NCI-H446 treated with DMSO at 0.1 percent for 48 hours (cell line): ENCODE results near the gene SULT1C2.
"Not testable (repeated sequence)": the region's sequence is repeated elsewhere in the genome, so short reads cannot be mapped to it uniquely, and the experiment has no call there.

Source experiments
- DNase-seq: peaks from one replicate; lab custom pipeline; 2025; lab: John Stamatoyannopoulos, UW

SULT1C2 gene

DNA sequence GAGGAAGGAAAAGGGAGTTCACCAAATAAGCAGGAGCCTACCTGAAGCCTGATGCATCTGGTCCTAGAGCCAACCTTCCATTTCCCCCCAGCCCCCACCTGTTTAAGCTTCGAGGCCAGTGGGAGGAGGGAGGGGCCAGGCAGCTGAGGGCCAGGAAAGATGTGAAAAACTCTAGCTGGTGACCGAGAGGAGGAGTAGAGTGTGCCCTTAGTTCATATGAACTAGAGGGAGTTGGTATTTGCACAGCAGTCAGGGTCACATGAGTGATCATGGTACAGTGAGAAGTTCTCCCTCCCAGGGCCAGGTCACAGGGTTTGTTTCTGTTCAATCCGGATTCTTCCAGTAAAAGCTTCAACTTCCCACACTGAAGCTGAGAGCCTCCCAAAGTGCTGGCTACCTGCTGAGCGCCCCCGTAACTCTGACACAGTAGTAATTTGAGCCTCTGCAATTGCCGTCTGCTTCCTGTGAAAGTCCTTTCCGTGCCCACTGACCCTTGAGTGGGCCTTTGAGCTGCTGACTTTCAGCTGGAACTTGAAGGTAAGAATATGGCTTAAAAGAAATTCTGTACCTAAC, at the start of gene SULT1C2:
SULT1C2 (plus strand) TSS at position 362 of the 573 bp plus-strand sequence. CDS start 4,773 bp downstream, outside the sequence.
- DNase-seq: no peak

DNA sequence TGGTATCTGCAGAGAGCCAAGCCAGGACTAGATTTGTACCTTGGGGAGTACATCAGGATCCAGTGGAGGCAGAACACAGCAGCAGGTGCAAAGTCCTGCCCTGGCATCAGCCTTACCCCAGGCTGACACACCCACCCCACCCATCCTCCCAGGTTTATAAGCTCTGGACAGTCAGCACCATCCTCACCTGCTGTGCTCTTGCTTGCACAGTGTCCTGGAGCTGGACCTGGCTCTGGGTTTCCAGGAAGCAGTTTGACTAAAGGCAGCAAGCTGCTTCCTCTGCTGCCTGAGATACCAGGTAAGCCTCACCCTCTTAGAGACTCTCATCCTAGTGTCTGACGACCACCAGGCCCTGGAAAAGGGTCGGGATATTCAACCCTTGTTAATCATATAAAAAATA, 48.9 kb upstream of the SULT1C2 start, which contains the start of gene SULT1C3:
SULT1C3 (plus strand) TSS at position 183 of the 400 bp plus-strand sequence. CDS start 7,227 bp downstream, outside the sequence.
- DNase-seq: no peak

DNA sequence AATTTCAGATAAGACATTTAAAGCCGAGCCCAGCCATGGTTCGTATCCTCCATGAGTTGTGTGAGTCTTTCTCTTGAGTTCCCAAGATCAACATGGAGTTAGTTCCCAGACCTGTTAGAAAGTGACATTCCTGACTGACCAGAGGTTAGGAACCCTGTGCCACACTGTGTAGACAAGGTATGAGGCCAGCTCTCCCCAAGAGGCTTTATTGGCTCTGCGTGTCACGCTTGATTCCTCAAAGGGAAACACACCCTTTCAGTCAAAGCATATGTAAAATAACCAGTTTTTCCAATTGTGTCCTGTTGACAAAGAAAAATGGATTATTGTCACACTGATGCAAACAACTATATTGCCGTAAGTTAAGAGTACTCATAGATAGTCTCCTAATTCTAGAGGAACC, 47.7 kb upstream of the SULT1C2 start:
- DNase-seq: no peak

DNA sequence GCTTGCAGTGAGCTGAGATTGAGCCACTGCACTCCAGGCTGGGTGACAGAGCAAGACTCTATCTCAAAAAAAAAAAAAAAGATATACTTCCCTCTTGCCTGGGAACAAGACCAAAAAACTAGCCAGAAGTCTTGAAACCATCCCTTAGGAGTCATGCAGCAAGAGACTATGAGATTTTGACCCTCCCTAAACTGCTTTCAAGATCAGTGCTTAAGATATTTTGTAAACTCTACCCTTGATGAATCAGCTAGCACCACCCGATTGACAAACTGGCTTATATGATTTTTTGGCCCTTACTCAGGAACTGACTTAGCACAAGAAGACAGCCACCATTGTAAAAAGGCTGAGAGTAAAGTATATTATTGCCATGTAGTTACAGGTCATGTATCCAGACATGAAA, 45.1 kb upstream of the SULT1C2 start:
- no peak for DNase-seq

DNA sequence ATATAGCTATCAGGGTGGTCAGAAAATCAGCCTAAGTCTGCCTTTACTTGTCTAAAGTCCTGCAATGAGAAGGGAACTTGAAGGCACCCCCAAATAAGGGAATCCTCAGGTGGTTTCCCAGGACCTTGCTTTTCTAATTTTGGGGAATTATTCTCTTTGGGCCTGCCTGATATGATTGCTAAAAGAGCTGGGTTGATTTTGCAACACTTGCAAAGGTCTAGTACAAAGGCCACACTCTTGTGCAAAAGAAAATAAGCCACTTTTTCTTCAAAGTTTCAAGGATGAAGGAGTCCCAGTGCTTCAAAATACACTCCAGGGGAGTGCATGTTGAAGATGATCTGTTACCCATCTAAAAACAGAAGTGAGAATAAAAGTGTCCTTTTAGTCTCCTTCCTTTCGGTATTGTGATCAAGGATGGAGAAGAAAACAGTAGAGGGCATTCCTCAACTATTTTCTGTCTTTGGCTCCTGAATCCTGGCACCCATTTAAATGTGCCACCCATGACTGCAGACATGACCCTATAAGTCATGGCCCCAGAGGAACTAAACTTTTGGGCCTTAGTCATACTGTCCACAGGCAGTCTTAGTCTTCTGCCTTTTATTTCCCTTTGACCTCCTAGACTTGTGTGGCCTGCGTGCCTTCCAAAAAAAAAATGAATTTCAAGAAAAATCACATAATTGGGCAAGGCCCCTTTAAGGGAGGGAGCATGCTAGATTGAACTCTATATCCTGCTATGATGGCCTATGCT, 43.9 kb upstream of the SULT1C2 start:
- DNase-seq: no peak

DNA sequence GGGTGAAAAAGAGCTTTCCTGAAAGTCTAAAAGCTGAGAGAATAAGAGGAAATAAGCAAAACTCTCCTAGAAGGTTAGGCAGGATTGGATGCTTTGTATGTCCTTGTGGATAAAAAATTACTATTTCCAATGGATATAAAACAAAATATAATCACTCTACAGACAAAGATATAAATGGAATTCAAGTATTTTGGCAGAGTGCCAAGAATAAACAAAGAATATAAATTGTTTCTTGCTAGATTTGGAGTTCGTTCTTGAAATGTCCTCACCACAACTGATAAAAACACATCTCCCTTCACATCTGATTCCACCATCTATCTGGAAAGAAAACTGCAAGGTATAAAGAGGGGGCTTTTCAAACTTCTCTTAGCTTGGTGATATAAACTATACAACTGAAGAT, 35.6 kb upstream of the SULT1C2 start:
- no peak for DNase-seq

DNA sequence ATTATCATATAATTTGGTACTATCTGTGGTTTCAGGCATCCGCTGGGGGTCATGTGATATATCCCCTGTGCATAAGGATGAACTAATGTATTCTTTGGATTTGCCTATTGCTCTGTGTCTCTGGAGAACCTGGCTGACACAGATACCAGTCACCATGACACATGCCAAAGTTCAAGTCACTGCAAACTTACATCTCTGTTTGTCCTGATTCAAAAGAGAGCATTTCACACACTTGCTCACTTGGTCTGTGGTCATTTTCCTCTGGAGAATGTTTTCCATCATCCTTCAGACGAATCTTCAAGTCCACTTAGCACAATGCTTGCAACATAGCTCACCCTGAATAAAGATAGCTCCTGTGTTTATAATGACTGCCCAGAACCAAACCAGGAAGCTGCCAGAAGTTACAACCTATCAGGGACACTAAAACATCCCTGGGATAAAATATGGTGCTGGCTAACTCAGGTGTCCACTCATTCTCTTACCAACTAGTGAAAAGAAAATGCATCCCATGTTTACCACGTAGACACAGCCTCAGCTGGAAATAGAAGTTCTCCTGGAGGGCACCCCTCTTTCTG, 30.9 kb upstream of the SULT1C2 start:
- DNase-seq: no peak

DNA sequence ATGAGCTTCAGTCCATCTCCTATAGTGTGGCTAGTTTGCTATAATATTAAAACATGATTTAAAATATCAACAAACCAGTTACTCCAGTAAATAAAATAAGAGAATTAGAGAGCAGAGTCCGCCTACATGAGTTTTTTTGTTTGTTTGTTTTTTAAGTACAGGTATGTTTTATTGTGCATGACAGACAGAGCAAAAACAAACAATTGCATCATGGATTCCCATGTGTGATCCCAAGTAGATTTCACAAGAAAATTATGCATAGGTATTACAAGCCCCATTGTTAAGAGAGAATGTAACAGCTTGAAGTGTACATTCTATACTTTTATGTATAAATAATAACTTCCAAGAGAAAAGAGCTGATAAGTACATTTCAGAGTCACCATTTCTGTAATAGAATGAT, 27.9 kb upstream of the SULT1C2 start:
- DNase-seq: no peak

DNA sequence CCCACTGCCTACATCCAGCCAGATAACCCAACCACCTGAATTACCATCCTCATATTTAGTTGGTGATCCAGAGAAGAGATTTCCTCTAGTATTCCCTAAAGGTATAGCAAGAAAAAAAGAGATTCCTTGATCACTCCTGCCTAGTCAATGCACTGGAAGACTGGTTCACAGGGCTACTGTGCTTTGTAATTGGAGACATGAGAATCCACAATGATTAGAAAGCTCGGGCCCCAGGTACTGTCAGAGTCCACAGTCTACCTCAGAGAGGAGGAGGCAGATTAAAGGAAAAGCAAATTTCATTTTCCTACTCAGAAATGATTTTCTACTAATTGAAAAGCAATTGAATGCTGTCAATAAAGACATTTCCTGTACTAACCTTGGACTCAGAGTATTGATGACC, 26.7 kb upstream of the SULT1C2 start:
- no peak for DNase-seq

DNA sequence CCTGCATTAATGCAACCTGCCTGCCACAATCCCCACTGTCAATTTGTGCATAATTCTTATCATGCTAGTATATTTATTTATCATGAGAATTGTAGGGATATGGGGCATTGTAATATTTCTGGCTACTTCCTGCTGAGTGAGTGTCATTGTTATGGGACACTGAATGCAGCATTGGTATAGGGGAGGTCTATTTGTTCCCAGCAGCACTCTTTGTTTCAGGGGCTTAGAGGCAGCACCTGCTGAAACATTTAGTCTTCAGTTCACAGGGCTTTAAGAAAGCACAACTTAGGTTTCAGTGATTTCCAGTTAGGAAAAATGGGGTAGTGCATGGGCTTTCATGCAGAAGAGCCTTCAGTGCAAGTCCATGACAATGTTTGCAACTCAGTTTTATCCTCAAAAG, 25.3 kb upstream of the SULT1C2 start:
- DNase-seq: no peak

DNA sequence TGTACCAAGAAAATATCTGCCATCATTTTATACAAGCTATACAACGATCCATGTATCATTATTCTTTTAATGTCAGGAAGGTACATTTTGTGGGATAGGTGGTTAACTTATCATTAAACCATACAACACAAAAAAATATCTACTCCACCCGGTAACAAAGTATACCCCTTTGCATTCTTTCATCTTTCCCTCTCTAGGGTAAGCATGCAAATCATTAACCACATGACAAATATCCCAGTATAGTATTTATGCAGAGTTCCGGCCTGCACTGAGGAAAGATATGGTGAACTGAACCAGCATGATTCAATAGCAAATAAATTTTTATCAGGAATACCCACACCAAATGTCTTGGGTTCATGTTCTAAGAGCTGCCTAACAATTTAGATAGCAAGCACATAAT, 22.5 kb upstream of the SULT1C2 start:
- DNase-seq: no peak

DNA sequence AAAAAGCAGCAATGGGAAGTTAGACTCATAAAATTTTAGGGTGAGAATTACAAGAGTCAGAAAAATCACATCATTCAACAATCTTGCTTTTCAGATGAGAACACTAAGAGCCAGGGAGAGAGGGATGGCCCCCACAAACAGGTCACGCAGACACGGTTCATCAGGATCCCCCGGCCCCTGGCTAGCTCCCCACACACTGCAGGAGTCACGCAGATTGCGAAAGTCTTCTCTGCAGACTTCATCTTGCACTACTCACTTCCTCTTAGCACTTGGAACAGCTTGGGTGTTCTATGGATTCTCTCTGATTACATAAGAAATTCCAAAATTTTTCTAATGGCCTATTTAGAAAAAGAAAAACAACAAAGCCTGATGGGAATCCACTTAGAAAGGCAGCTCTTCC, 21.6 kb upstream of the SULT1C2 start:
- no peak for DNase-seq

DNA sequence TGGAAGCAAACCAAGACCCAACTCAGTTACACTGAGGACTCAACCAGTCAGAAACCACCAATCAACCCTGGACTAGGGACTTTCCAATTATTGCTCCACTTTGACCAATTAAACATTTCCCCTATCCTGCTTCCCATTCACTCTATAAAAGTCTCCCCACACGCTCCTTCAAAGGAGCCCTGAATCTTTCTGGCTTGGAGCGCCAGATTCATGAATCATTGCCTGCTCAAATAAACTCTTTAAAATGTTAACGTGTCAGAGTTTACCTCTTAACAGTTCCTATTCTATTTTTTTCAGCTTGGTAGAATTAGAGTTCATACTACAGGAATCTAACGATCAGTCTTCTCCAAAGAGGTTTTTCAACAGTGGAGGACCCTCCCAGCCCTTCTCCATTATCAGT, 20.7 kb upstream of the SULT1C2 start:
- no peak for DNase-seq

DNA sequence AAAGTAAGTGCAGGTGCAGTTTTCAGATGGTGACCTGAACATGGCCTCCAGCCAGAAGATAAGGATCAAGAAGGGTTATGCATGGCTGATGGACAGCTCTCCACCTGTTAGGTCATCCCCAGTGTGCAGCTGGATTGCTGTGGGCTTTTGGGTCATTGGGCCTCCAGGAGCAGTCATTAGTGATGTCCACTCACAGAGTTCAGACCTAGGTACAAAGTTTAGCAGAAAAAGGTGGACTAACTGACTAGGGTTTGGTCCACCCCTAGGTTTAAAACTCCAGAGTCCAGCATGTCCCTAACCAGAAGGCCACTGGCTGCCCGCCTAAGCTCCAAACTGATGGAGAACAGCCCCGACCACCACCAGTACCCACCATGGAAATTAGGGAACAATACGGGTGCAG, 18.3 kb upstream of the SULT1C2 start:
- DNase-seq: no peak

DNA sequence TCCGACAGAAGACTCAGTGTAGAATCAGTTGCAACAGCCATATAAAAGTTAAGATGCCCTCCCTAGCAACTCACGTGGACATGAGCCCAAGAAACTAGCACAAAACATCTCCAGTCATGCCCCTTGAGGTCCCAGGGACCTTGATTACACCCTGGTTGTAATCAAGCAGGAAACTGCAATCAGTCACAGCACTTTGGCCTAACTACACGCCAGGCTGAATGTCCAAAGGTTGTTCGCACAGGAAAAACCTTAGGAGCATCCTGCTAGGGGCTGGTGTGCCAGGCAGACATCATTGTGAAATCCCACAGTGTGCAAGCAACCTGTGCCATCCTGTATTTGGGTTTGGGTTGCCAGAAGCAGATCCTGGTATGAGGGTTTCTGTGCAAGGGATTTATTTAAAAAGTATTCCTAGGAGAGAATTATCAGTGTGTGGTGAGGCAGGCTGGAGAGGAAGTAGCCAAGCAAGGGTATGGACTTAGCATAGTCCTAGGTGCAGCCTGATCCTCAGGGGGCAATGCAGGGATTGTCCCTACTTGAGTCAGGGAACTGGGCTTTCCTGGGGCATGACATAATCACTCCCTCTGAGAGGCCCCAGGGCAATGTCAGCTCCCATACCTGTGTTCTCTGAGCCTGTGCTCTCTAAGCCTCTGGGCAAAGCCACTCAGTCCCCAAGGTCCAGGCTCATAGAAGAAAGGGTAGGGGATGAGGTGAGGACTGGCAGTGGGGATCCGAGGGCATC, 17.8 kb upstream of the SULT1C2 start:
- DNase-seq: no peak

DNA sequence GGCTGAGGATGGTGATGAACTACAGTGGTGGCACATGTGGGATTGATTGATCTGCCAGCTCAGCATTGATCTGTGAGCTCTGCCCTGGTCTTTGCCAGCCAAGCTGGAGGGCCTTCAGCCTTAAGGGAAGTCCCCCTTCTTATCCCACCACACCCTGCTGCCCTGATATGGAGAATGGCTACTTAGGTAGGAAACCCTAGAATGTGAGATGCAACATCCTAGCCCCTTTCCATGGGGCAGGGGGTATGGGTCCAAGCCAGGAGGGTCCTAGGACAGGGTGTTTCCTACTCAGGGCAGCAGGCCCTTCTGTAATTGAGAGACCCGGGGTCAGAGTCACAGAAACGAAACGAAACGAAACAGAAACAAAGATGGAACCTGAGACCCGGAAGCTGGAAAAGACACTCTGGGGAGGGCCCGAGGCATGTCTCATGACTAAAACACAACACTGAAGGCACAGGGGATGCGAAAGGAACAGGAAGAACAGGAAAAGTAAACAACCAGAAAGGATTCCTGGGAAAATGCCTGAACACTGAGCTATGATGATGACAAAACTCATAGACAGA, 16.9 kb upstream of the SULT1C2 start:
- DNase-seq: no peak

DNA sequence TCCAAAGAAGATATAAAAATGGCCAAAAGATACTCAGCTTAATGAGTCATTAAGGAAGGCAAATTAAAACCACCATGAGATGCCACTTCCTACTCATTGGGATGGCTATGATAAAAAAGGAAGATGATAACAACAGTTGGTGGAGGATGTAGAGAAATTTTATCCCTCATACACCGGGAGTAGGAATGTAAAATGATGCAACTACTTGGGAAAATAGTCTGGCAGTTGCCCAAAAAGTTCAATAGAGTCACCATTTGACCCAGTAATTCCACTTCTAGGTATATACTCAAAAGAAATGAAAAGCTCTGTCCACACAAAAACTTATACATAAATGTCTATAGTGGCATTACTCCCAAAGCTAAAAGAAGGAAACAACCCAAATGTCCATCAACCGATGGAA, 10.1 kb upstream of the SULT1C2 start:
- DNase-seq: no peak

DNA sequence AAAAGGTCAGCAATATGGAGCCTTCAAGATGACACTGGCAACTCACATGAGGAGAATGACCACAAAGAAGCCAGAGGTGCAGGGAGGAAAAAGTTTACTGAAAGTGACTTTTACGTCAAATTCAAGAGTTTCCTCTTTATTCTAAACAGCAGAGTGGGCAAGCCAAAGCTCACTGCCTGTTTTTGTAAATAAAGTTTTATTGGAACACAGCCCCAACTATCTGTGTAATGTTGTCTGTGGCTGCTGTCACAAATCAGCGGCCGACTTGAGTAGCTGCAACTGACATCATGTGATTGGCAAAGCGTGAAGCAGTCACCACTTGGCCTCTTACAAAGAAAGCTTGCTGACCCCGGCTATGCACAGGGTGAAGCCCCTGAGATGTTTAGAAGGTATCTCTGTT, 9.2 kb upstream of the SULT1C2 start:
- no peak for DNase-seq

DNA sequence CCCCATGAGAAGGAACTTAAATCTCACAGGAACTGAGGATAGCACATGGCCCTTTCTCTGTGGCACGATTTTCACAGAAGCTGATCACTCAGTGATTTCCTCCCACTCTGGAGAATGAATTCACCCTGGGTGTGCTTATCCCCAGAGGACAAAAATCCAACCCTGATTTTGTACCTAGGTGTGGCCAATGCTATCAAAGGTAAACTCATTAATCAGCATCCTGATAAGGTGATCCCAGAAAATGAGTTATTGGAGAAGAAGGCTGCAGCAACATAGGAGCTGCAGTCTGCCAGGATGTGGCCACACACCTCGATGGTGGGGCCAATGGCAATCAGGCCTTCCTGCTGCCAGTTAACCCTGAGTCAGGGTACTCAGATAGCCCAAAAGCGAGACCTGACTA, 8.2 kb upstream of the SULT1C2 start:
- DNase-seq: no peak

DNA sequence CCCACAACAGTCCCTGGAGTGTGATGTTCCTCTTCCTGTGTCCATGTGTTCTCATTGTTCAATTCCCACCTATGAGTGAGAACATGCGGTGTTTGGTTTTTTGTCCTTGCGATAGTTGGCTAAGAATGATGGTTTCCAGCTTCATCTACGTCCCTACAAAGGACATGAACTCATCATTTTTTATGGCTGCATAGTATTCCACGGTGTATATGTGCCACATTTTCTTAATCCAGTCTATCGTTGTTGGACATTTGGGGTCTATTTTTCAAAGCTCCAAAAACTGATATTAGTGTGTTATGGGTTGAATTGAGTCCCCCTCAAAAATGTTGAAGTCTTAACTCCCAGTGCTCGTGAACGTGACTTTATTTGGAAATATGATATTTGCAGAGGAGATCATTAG, 4.1 kb upstream of the SULT1C2 start:
- DNase-seq: not testable (repeated sequence)

DNA sequence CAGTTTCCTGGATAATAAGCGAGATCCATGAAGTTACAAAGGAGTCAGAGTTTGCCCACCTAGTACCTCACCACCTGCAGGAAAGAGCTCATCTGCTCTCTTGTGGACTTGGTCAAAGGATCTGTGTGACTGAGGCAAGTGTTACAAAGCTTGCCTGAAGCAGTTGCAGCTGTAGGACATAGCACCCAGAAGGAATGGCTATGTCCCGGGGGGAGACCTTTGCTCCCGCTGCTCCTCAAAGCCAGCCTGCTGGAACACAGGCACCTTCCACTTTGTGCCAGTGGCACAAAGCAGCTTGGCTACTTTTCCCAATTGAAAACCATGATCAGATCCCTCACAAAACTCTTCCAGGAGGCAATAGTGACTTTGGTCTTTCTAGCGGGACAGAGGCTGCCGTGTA, 3.1 kb upstream of the SULT1C2 start:
- DNase-seq: no peak

DNA sequence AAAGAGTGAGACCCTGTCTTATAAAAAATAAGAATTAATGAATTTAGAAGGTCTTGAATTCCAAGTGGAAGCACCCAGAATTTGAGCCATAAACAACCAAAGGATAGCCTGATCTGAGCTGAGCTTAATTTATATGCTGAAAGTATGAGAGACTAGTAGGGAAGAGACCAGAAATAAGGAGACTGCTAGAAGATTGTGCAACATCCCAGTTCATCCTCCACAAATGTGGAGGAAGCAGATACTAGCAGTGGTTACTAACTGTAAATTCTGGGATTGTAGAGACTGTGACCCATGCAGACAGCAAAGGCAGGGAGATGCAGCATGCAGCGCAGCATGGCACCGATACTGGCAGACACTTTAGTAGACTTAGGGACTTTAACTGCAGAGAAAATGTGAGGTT, 1.5 kb upstream of the SULT1C2 start:
- no peak for DNase-seq

DNA sequence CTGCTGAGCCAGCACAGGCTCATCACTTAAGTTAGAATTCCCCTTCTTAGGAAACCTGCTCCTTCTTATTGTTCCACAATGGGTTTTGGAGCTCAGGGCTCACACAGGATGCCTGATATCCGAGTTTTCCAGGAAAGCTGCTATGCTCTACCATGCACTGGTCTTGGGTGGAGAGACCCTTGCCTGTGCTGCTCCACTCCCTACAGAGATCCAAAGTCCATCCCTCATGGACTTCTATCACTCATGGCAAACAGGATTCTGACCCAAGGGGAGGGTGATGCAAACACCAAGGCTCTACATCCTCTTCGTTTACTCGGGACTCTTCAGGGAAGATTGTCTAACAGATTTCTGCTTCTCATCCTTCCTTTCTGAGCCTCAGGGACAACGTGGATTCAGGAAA, 5.2 kb downstream of the SULT1C2 start:
- no peak for DNase-seq
